Cortex of kidney (tissue), 1 donor: ENCODE measurements around the gene EFNA5.

Experiments used
- DNase-seq: peaks from one replicate; lab custom pipeline; 2025; lab: John Stamatoyannopoulos, UW

The EFNA5 gene

DNA sequence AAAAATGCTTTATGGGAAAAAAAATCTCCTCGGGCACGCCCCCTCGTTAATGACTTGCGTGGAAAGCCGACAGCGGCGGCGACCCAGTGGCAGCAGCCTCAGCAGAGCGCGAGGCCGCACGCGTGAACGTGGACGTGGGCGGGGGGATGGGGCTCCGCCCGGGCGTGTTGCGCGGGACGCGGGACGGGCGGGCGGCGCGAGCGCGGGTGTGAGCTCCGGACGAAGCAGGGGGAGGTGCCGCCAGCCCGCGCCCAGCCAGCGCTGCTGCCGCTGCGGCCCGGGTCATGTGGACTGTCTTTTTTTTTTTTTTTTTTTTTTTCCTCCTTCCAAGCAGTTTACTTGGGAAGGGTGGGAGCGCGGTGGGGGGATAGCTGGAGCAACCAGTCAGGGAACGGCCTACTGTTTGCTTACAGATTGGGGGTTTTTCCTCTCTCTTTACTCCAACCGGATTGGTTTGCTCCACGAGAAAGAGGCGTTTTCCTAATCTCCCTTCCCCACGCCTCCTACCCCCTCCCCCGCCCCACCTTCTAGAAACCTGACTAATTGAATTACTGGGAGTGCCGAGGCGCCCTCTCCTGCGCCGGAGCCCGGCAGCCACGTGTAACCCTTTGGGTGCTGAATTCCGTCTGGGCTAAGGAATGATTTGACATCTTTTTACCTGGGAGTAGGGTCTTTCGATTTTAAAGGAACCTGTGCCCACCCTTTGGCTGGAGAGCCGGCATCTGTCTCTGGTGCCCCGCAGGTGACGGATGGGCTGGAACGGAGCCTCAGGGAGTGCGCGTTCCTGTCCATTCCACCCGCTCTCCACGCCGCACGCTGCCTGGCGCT, 1.7 kb upstream of the EFNA5 start:
- DNase-seq = no peak

DNA sequence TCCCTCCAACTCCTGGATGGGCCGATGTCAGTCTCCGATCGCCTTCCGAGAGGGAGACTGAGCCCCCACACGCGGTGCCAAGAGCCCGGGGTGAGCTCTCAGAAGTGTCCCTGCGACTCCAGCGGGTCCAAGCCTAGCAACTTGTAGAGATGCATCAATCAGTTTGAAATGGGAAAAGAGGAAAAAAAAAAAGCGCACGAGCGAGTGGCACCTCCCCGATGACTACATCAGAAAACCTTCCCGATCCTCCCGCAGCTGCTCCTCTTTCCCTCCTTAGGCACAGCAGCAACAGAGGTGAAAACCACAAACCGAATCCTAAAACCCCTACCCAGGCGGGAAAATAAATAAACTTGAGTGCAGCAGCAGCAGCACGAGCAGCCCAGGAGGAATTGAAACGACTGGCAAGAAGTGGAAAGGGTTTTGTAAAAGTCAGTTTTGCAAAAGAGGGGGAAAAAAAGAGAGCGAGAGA, 1.0 kb upstream of the EFNA5 start:
- DNase-seq = no peak

DNA sequence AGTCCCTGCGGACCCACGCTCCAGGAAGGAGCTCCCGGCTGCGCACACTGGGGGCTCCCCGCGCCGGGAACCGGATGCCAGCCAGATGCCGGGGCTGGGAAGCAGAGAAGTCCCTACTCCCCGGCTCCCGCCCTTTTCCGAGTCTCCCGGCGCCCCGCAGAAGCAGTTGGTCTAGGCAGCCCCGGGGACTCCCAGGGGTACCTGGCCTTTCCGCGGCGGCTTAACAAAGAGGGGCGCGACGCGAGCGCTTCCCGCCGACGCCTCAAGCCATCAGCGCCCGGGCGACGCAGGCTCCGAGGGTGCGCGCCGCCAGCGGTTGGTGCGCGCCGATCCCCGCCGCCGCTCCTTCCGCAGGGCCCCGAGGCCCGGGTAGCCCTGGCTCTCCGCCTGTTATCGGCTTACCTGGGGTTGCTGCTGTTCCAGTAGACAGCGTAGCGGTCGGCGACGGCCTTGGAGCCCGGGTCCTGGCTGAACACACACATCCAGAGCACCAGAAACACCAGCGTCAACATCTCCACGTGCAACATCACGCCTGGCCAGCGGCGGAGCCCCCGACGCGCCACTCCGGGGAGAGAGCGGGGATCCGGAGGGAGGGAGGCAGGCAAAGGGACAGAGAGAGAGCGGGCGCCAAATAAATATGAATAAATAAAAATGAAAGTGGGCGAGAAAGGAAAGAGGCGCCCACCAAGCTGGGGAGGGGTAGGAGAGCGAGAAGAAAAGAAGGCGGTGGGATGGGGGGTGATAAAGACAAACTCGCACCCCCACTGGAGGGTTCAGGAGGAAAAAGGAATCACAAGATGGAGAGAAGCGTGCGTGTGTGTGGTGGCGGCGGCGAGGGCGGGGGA, 428 bp downstream of the EFNA5 start:
- DNase-seq = no peak

DNA sequence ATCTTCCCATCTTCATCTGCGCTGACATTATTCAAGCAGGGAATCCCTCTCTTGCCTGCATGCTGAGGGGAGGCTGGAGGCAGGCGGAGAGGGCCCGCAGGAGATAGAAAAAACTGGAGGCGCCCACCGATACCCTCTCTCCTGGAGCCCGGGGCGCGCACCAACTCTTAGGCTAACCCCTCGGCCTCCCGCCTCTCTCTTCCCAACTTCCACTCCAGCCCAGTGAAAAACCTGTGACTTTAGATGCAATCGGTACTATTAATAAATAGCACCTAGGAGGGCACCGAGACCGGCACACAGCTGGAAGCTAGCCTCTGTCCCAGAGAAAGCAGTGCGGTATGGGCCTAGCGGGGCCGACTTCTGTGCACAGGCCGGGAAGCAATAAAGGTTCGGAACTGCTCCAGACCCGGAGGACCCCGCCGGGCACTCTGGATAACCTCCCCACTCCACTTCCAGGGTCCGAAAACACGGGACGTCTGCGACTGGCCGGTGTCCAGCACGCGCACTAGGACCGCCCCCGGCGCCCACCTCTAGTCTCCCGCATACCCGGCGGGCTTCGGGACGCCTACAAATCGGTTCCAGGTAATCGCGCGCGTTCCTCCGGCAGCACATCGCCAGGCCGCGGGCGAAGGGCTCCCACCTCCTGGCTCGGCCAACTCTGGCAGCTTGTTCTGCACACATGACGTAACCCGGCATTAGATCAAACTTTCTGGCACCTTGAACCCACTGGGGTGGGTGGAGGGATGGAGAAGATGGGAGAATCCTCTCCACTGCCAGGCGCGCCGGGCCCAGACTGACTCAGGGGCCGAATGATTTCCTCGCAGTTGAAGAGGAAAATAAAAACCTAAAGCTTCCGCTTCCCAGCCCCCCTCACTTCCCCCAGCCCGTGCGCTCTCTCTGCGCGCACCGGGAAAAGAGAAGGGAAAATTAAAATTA, 1.4 kb downstream of the EFNA5 start:
- DNase-seq = no peak

DNA sequence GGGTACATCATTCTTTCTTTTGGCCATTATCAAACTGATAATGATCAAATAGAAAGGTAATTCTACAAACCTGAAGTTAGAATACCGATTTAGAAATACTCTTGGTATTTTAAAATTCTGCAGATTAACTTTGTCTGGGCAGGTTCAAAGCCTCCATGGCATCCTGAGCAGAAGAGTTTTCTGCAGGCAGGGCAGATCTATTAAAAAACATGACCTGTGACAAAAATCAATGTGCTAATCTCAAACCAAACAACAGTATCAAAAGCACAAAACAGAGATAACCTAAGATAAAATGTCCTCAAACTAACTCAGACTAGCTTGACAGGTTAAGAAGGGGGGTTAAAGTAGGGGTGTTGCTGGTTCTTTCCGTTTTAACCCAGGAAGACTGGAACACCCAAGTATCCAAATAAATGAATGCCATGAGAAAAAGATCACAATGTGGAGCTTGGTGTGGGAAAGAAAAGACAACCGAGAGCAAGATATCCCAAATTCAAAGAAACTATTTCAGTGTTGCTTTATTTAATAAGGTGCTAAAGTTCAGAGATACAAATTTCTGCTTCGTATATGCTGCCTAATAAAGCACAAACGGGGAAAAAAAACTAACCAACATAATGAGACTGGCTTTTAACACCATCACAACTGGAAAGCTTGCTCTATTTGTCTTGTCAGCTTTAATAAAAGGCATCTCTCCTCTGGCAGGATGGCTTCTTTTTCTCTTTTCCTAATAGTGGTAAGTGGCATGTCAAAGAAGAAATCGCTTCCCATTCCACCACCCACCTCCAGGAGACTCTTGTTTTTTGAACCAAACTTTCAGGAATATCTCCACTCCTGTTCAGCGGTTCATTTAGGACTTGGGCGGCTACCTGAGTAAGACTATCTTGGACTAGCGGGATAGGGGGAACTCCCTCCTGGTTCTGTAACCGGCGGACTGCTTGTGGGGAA, 2.3 kb downstream of the EFNA5 start:
- no peak for DNase-seq

DNA sequence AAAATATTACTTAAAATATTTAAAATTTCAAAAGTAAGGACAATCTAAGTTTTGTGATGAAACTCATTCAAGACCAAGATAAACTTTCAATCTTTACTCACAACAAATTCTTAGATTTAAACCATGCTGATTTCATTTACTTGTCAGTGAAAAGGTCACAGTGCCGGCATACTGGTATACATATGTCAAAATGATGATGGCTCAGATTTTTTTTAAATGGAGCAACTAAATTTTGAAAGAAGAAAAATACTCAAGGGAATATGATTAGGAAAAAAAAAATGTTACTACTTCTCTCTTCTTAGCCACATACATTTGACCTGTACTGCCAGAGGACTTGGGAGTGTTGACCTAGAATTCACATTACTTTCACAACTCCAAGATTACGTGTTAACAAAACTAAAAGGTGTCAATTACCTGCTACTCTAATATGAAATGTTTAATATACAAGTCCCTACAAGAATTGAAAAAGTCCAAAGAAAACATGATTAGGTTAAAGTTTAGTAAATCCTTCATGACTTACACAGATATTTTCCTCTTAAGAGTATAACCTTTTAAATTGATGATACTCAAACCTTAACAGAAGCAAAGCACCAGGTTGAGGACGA, 4.6 kb downstream of the EFNA5 start:
- DNase-seq = no peak

DNA sequence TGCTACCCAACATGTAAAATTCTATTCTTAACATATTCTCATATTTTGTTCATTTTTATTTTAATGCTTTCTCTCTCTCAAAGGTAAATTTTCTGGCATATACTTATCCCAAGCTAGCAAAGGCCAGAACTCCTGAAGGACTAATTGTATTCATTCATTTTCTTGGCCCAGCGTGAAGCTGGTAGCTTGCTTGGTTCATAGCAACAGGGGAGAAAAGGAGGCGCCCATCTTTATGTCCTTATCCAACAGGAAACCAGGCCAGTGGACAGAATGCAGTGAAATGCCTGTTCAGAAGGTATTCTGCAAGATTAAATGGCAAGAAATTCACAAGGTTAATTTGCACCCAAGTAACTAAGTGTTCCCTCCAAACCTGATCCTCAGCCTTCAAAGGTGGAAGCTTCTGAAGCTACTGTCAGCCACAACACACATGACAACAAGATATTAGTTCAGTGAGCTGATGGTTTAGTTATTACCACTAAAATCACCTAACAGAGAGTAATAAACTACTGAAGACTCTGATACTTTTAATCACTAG, 5.6 kb downstream of the EFNA5 start:
- DNase-seq = no peak

DNA sequence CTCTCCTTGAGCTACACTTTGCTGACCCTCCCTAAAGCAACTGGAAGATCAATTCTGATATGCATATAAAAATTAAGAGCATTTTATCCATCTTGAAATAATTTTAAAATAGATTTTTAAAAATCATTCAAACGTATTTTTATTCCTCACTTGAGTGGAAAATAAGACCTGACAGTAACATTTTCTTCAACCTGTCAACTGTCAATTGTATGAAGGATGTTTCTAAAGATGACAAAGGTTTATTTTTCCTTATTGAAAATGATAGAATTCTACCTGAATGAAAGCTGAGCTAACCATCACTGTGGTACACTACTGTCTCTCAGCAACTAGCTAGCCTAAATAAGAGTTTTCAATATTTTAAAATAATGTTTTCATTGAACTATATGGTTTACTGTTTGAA, 7.0 kb downstream of the EFNA5 start:
- no peak for DNase-seq

DNA sequence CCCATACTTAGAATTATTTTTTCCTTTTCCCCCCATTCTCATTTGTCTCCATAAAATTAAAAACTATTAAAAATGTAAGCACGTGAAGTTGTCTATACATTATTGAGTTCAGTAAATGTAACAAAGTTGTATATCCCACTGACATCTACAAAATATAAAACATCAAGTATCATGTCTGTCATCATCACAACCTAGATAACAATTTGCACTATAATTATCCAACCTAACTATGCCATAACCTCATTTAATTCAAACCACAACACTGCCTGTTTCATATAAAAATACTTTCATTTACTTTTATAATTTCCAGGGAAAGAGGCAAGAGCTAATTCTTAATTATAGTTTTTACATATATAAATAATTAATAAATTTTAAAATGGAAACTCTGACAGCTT, 9.1 kb downstream of the EFNA5 start:
- no peak for DNase-seq

DNA sequence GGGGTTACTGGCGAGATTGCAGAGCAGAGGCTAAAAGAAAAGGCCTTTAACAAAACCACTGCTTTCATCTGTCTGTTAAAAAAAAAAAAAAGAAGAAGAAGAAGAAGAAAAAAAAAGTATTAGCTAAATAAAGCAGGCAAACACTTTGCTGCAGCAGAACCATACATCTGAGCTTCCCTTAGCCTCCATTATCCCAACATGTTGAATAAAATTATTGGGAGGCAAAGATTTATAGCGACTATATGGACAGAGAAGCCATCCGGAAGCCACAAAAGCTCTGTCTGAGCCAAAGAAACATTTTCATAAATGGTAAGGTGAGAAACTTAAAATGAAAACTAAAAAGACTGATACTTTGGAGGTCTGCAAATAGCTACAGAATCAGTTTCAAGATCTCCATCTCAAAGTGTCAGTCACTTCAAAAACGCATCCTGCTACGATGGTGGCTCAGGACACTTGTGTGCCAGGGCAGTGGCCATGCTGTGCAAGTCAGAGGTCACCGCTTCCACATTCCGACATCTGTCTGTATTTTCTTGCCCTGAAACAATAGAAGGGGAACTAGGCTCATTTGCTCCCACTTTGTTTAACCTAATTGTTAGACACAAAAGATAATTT, 9.6 kb downstream of the EFNA5 start:
- no peak for DNase-seq

DNA sequence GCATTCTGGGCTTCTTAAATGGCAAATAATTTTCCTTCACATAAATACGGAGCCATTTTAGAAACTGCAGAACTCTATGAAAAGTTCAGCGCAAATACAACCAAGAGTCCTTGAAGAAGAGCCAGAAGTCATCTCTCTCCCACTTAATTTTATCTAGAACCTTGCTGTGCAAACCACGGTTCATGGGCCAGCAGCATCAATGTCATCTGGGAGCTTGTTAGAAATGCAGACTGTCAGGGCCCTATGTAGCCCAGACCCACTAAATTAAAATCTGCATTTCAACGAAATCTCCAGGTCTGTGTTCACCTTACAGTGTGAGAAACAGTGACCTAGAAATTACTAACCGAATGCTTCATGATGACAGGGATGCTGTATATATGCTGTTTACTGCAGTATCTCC, 12.2 kb downstream of the EFNA5 start:
- no peak for DNase-seq

DNA sequence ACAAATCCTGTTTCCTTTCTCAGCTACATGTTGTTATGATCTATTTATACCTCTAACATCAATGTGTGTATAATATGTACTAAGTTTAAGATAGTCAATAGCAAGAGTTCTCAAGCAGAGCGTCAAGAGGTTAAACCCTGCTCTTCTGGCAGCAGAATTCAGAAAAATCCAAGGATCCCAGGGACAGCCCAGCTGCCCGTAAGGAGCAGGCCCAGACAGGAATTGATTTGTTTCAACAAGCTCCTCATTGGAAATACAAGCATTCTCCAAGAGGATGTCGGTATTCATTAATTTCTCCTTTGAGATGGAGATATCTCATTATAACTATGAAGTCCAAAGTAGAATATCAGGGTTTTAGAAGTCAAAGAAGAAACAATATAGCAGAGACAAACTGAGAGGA, 14.9 kb downstream of the EFNA5 start:
- DNase-seq = no peak

DNA sequence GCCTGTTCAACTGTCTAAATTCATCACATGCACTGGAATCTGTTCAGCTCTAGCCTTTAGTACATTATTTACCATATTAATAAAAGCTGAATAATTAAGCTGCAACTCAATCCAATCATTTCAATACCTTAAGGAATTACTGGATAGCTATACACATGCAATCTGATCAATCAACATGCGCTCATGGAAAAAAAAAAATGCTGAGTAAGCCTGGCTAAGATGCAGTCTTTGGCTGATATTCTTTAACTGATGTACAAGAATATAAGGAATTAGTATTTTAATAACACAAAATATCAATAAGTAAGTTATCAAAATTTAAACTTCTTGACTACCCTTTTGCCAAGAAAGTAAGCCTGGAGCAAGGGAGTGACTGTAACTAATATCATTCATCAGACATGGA, 15.9 kb downstream of the EFNA5 start:
- no peak for DNase-seq

DNA sequence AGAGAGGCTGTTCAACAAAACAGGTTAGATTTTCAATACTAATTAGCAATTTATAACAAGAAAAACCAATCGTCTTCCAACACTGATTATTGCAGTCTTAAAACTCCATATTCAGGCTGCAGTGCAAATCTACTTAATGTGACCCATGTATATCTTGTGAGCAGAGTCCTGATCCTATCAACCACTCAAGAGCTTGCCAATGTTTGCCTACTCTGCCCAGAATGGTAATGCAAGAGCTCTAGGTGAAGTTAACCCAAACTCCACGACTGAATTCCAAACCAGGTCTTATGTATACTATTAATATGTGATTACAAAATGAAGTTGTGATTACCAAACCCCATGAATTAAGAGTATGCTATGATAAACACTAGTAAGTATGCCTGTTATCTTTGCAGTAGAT, 17.1 kb downstream of the EFNA5 start:
- DNase-seq = no peak

DNA sequence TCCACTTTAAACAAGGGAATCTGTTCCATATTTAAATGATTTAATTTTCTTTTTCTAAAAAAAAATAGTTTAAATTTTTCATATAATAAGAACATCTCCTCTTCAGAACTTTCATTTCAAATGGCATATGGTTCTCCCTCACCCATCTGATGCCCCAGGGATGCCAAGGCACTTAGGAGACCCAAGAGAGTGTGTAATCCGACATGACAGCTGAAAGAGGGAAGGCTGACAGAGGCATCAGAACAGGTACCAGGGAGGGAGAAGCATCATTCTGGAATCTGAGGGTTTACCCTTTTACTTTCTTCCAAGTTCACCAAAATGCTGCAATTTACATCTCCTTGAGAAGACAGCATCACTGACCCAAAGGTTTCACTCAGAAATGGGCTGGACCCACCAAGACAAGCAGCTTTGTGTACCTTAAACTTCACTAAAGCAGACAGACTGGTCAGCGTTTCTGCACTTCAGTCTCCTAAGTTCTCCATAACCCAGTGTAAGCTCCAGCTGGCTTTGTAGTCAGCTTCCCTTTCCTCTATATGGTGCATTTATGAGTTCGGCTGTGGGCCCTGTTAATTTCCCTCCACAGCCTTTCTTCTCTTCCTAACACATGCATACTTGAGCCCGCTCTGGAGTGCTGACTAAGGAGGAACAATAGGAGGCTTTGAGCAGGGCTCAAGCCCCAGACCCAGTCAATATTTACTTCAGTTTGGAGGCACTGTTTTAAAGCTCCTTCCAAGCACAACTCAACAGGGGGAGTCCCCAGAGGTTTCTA, 17.7 kb downstream of the EFNA5 start:
- no peak for DNase-seq

DNA sequence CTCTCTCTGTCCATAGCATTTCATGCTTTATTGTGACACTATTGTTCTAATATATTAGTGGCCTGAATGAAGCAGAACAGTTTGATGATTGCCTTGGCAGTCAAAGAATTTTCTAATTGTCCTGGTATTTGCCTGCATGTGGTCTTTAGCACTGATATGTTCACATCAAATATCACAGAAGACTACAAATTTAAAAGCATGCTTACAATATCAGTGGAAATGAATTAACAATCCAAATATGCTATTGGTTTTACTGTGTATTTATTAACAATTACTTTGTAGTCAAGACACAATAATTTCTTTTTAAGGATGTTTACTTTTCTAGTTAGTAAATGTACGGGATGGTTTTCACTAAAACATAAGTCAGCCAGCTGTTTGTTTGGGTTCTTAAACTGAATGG, 18.3 kb downstream of the EFNA5 start:
- DNase-seq = no peak

DNA sequence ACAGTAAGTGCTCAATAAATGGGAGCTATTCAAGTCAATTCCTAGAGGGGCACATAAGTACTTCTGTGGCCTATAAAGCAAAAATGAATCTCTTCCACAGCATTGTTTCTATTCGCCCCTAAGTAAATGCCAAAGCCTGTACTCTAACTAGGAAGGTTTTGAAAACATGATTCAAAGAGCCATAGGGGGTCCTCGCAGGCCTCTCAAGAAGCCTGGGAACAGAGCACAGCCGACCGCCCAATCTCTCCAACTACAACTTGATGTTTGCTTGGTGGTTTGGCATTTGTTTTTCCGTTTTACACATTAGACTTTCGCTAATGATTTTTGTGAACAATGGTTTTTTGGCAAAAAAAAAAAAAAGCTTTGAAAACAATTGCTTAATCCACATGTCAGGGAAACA, 19.4 kb downstream of the EFNA5 start:
- no peak for DNase-seq

DNA sequence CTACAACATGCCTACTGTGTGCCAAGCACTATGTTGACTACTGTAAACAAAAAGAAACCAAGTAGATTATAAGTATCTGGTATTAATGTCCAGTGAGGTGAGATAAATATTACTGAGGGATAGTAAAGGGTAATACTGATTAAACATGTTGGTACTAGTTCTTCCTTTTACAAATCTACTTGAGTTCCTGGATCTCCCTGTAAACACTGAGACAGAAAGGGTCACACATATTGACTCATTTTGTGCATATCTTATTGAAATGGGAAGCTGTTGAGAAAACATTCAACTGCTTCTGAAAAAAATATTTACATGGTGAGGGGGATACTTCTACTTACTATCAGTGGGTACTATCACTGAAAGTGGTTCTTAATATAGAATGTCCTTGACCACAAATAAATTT, 24.3 kb downstream of the EFNA5 start:
- DNase-seq = no peak

DNA sequence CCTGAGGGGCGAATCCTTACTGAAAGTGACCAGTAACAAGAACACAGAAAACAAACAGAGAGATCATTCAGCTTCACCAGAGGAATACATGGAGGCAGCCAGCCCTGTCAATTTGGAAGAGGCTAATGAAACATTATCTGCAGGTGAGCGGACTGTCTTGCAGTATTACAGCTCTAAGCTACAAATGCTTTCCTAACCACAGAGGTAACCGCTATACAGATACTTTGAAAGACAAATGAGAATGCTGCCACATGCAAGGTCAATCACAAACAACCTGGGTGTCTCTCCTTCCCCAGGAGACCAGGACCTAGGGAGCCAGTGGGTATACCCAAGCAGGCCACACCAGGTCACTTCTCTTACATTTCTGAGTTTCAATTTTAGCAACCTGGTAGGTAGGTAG, 30.2 kb downstream of the EFNA5 start:
- DNase-seq = no peak
